Measurements from ENCODE around the gene ACP6. TPM values are rescaled to one million over a fixed set of nuclear protein-coding genes. Genes with fewer than 3 reads are reported as not detected.

ACP6 gene
- total RNA-seq, 2 experiments from 2014 or later: 20.0 to 38.6 TPM

DNA sequence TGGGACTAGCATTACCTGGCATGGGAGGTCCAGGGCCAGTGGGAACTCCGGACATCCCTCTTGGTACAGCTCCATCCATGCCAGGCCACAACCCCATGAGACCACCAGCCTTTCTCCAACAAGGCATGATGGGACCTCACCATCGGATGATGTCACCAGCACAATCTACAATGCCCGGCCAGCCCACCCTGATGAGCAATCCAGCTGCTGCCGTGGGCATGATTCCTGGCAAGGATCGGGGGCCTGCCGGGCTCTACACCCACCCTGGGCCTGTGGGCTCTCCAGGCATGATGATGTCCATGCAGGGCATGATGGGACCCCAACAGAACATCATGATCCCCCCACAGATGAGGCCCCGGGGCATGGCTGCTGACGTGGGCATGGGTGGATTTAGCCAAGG, 45.8 kb downstream of the ACP6 start:
- Histone ChIP-seq H3K4me1 (ENCODE audit: insufficient read depth, low read length, poor library complexity, severe bottlenecking) (peaks cover 9% of the 10 kb centered on the region), H3K9me2 (ENCODE audit: insufficient read depth, low read length) (no peaks in the 10 kb centered on the region), H3K4me3 (ENCODE audit: low read depth, low read length, poor library complexity, severe bottlenecking) (no peak overlapping the region), H3K36me3 (ENCODE audit: insufficient read depth, low read length) (peaks cover 12% of the 10 kb centered on the region), H3K79me2 (ENCODE audit: insufficient read depth, low read depth, low read length) (no peaks in the 10 kb centered on the region), H4K20me1 (ENCODE audit: insufficient read depth, low read length) (no peaks in the 10 kb centered on the region), H3K9me3 (ENCODE audit: low read length) (no peaks in the 10 kb centered on the region), H2AFZ (ENCODE audit: low read length) (no peak overlapping the region), H3K4me2 (ENCODE audit: low read length) (no peak overlapping the region), H3K27ac (ENCODE audit: low read depth, low read length, poor library complexity, severe bottlenecking) (no peak overlapping the region)
- no peak for DNase-seq (ENCODE audit: low spot score)
- CTCF ChIA-PET (ENCODE audit: unreplicated experiment): no interaction called here
- POLR2A ChIA-PET: interaction anchor here (1.0 kb wide), 1 partner anchor 84 kb away, joined by 3 read pairs; no protein-coding TSS in a partner anchor
- TF ChIP-seq EZH2phosphoT487 (IDR thresholded peaks at IDR 0.05; ENCODE audit: borderline replicate concordance, low read depth, low read length): no peak
- TF ChIP-seq, protein P1, sequence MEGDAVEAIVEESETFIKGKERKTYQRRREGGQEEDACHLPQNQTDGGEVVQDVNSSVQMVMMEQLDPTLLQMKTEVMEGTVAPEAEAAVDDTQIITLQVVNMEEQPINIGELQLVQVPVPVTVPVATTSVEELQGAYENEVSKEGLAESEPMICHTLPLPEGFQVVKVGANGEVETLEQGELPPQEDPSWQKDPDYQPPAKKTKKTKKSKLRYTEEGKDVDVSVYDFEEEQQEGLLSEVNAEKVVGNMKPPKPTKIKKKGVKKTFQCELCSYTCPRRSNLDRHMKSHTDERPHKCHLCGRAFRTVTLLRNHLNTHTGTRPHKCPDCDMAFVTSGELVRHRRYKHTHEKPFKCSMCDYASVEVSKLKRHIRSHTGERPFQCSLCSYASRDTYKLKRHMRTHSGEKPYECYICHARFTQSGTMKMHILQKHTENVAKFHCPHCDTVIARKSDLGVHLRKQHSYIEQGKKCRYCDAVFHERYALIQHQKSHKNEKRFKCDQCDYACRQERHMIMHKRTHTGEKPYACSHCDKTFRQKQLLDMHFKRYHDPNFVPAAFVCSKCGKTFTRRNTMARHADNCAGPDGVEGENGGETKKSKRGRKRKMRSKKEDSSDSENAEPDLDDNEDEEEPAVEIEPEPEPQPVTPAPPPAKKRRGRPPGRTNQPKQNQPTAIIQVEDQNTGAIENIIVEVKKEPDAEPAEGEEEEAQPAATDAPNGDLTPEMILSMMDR (conservative IDR thresholded peaks at IDR 0.05; ENCODE audit: low read length): no peak
- BruUV-seq (replicated peaks): no TSS peak
- intact Hi-C loops (cut with micrococcal nuclease; ENCODE audit: unreplicated experiment): no loop called here

DNA sequence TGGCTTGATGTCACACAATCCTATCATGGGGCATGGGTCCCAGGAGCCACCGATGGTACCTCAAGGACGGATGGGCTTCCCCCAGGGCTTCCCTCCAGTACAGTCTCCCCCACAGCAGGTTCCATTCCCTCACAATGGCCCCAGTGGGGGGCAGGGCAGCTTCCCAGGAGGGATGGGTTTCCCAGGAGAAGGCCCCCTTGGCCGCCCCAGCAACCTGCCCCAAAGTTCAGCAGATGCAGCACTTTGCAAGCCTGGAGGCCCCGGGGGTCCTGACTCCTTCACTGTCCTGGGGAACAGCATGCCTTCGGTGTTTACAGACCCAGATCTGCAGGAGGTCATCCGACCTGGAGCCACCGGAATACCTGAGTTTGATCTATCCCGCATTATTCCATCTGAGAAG, 46.3 kb downstream of the ACP6 start:
- no TSS peak for BruUV-seq (replicated peaks)
- Histone ChIP-seq H3K36me3 (ENCODE audit: insufficient read depth, low read length) (peaks cover 17% of the 10 kb centered on the region), H3K9me3 (ENCODE audit: low read length) (no peaks in the 10 kb centered on the region), H3K79me2 (ENCODE audit: insufficient read depth, low read depth, low read length) (no peaks in the 10 kb centered on the region), H3K27ac (ENCODE audit: low read depth, low read length, poor library complexity, severe bottlenecking) (no peak overlapping the region), H2AFZ (ENCODE audit: low read length) (no peak overlapping the region), H4K20me1 (ENCODE audit: insufficient read depth, low read length) (no peaks in the 10 kb centered on the region), H3K4me1 (ENCODE audit: insufficient read depth, low read length, poor library complexity, severe bottlenecking) (peaks cover 9% of the 10 kb centered on the region), H3K4me3 (ENCODE audit: low read depth, low read length, poor library complexity, severe bottlenecking) (no peak overlapping the region), H3K4me2 (ENCODE audit: low read length) (no peak overlapping the region), H3K9me2 (ENCODE audit: insufficient read depth, low read length) (no peaks in the 10 kb centered on the region)
- ChIA-PET CTCF (ENCODE audit: unreplicated experiment) (no interaction called here), POLR2A (interaction anchor here (1.0 kb wide), 1 partner anchor 84 kb away, joined by 3 read pairs; no protein-coding TSS in a partner anchor)
- TF ChIP-seq EZH2phosphoT487 (IDR thresholded peaks at IDR 0.05; ENCODE audit: borderline replicate concordance, low read depth, low read length): no peak
- TF ChIP-seq, protein P1 (conservative IDR thresholded peaks at IDR 0.05; ENCODE audit: low read length): no peak
- DNase-seq (ENCODE audit: low spot score): no peak
- intact Hi-C loops (cut with micrococcal nuclease; ENCODE audit: unreplicated experiment): no loop called here

DNA sequence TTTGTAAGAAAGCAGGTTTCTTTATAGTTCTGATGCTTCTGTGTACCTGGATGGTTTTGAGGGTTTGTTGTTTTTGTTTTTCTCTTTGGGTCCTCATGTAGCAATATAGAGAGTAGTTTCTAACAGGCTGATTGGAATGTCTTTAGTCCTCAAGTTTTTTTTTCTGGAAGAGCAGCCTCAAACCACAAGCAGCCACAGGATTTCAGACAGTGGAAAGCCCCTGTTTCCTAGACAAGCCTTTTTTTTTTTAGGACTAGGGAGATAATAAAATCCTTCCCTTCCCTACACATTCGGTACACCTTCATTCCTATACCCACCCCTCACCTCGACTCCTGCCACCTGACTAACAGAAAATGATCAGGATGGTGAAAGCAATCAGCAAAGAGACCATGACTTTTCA, 47.6 kb downstream of the ACP6 start:
- no TSS peak for BruUV-seq (replicated peaks)
- peaks cover 9% of the 10 kb centered on the region for H3K4me1 ChIP-seq (ENCODE audit: insufficient read depth, low read length, poor library complexity, severe bottlenecking)
- peaks cover 27% of the 10 kb centered on the region for H3K36me3 ChIP-seq (ENCODE audit: insufficient read depth, low read length)
- no peaks in the 10 kb centered on the region for H3K79me2 ChIP-seq (ENCODE audit: insufficient read depth, low read depth, low read length)
- no peaks in the 10 kb centered on the region for H3K9me2 ChIP-seq (ENCODE audit: insufficient read depth, low read length)
- H4K20me1 ChIP-seq (ENCODE audit: insufficient read depth, low read length): no peaks in the 10 kb centered on the region
- no peak overlapping the region for H2AFZ ChIP-seq (ENCODE audit: low read length)
- H3K4me3 ChIP-seq (ENCODE audit: low read depth, low read length, poor library complexity, severe bottlenecking): no peak overlapping the region
- no peak overlapping the region for H3K27ac ChIP-seq (ENCODE audit: low read depth, low read length, poor library complexity, severe bottlenecking)
- no peaks in the 10 kb centered on the region for H3K9me3 ChIP-seq (ENCODE audit: low read length)
- intact Hi-C loops (cut with micrococcal nuclease; ENCODE audit: unreplicated experiment): no loop called here
- no peak for DNase-seq (ENCODE audit: low spot score)
- TF ChIP-seq, protein P1 (conservative IDR thresholded peaks at IDR 0.05; ENCODE audit: low read length): no peak
- TF ChIP-seq EZH2phosphoT487 (IDR thresholded peaks at IDR 0.05; ENCODE audit: borderline replicate concordance, low read depth, low read length): no peak
- no peak overlapping the region for H3K4me2 ChIP-seq (ENCODE audit: low read length)
- POLR2A ChIA-PET: no interaction called here
- CTCF ChIA-PET (ENCODE audit: unreplicated experiment): no interaction called here
